GM12891 (cell line): ENCODE data around the gene COL3A1.

ENCODE experiments used
- DNase-seq: peaks from one replicate; pipeline ENCODE4 v3.0.0; 2011; ENCODE audit warnings: low spot score; ENCODE audit not compliant: insufficient read length
- FAIRE-seq: peaks from 2 replicates; lab custom pipeline; 2011; peaks lifted over from hg19 to GRCh38; lab: Jason Lieb, UNC
- PAX5 ChIP-seq: IDR thresholded peaks from 2 replicates; pipeline ENCODE4 v1.6.1; 2011; ENCODE audit warnings: low read length, moderate library complexity, mild to moderate bottlenecking; ENCODE audit not compliant: insufficient read depth, severe bottlenecking
- POLR2A ChIP-seq: IDR thresholded peaks from 2 replicates; pipeline ENCODE4 v1.6.1; 2011; ENCODE audit warnings: low read depth, low read length, control low read depth
- POLR2AphosphoS5 ChIP-seq: IDR thresholded peaks from 2 replicates; pipeline ENCODE4 v1.6.1; 2011; ENCODE audit warnings: low read depth, low read length, control low read depth
- POU2F2 ChIP-seq: IDR thresholded peaks from 2 replicates; pipeline ENCODE4 v1.6.1; 2011; ENCODE audit warnings: low read depth, mild to moderate bottlenecking, control low read depth, low read length, moderate library complexity
- SPI1 ChIP-seq: IDR thresholded peaks from 2 replicates; pipeline ENCODE4 v1.6.1; 2011; ENCODE audit warnings: low read depth, low read length, control low read depth
- TAF1 ChIP-seq: IDR thresholded peaks from 2 replicates; pipeline ENCODE4 v1.6.1; 2011; ENCODE audit warnings: low read depth, low read length, control low read depth

Gene COL3A1

GRCh38 chr2:188971432-188971861, 2.7 kb upstream of the COL3A1 start:
- DNase-seq (no peak), FAIRE-seq (no peak)
- TF ChIP-seq PAX5 (no peak), POLR2A (no peak), POU2F2 (no peak), POLR2AphosphoS5 (no peak), TAF1 (no peak)

GRCh38 chr2:188973641-188974040, 532 bp upstream of the COL3A1 start:
- no peak for TF ChIP-seq SPI1
- no peak for TF ChIP-seq PAX5
- TF ChIP-seq POU2F2: no peak
- no peak for TF ChIP-seq POLR2A
- TF ChIP-seq TAF1: no peak
- no peak for TF ChIP-seq POLR2AphosphoS5
- DNase-seq: no peak
- FAIRE-seq: no peak

- DNase-seq (no peak), FAIRE-seq (no peak)
- TF ChIP-seq POLR2AphosphoS5: no peak
- no peak for TF ChIP-seq TAF1
- no peak for TF ChIP-seq SPI1
- TF ChIP-seq POU2F2: no peak
- no peak for TF ChIP-seq POLR2A
- TF ChIP-seq PAX5: no peak
Measured at GRCh38 chr2:188975497-188976102, 1.4 kb downstream of the COL3A1 start.

- TF ChIP-seq POLR2A (no peak), PAX5 (no peak), TAF1 (no peak), POU2F2 (no peak), SPI1 (no peak), POLR2AphosphoS5 (no peak)
- no peak for DNase-seq
- FAIRE-seq: no peak
Measured at GRCh38 chr2:188976545-188977268, 2.5 kb downstream of the COL3A1 start.

- TF ChIP-seq POLR2AphosphoS5 (no peak), POLR2A (no peak), SPI1 (no peak), TAF1 (no peak), PAX5 (no peak), POU2F2 (no peak)
- no peak for FAIRE-seq
- no peak for DNase-seq
Measured at GRCh38 chr2:188977317-188977716, 3.1 kb downstream of the COL3A1 start.

- DNase-seq (no peak), FAIRE-seq (no peak)
- peak; percentile 57; the same call in 1 of the 2 replicates for TF ChIP-seq POU2F2
- no peak for TF ChIP-seq POLR2AphosphoS5
- TF ChIP-seq SPI1: 0 out of 2 replicates have a peak, but pooled peaks have one; percentile 16
- no peak for TF ChIP-seq TAF1
Measured at GRCh38 chr2:188978291-188979081, 4.3 kb downstream of the COL3A1 start.

- DNase-seq (no peak), FAIRE-seq (no peak)
- no peak for TF ChIP-seq TAF1
Measured at GRCh38 chr2:188979187-188980114, 5.3 kb downstream of the COL3A1 start.

GRCh38 chr2:188983427-188984064, 9.4 kb downstream of the COL3A1 start:
- DNase-seq (no peak), FAIRE-seq (no peak)
- TF ChIP-seq POLR2A: no peak
- no peak for TF ChIP-seq POLR2AphosphoS5
- no peak for TF ChIP-seq TAF1
- TF ChIP-seq SPI1: no peak
- TF ChIP-seq PAX5: no peak
- no peak for TF ChIP-seq POU2F2

GRCh38 chr2:188984065-188984491, 9.9 kb downstream of the COL3A1 start:
- DNase-seq (no peak), FAIRE-seq (no peak)
- TF ChIP-seq POLR2AphosphoS5: no peak
- no peak for TF ChIP-seq TAF1
- no peak for TF ChIP-seq PAX5
- TF ChIP-seq POU2F2: no peak
- TF ChIP-seq POLR2A: no peak
- no peak for TF ChIP-seq SPI1
